HG03175 (cell line): Measurements from ENCODE around the gene HADH.
"Not testable (repeated sequence)": the region's sequence is repeated elsewhere in the genome, so short reads cannot be mapped to it uniquely, and the experiment has no call there.

ENCODE experiments used
- ATAC-seq: cut with Tn5 transposase; IDR thresholded peaks from one replicate; pipeline ENCODE4 v1.9.1; 2021; ENCODE audit warnings: mild to moderate bottlenecking, moderate library complexity; ENCODE audit not compliant: unreplicated experiment

The HADH gene

DNA sequence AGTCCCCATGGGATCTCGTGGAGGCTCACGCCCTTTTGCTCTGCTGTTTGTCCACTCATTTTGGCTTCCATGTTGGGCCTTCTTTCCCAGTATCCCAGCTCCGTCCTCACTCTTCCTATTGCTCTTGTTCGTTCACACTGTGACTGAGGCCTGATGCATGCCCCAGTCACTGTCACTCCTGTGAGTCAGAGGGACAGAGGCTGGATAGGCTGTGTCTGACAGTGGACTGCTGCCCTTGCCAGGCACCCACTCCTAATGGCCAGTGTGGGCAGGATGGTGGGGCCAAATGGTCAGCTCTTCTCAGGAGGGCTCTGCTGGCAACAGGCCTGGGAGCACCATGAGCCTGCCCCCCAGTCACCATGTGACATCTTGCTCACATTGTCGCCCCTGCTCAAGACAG is 40.0 kb downstream of the HADH start:
- peak; percentile 3 for ATAC-seq

DNA sequence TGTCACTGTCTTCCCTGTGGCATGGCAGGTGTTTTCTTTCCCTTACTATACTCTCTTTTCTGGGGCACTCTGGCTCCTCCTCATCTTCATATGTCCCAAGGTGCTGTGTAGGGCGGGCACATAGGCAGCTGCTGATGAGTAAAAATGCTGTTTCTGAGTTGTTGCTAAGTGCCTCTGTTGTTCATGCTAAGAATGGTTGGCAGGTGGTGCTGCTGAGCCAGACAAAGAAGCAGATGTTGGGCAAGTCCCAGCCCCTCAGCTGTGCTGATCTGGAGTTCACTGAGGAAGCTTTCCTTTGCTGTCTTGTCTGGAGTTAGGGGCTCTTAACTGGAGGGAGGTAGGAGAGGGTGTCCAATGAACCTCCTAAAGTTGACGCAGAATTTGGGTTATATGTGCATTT is 40.6 kb downstream of the HADH start:
- ATAC-seq, result peak; percentile 96

DNA sequence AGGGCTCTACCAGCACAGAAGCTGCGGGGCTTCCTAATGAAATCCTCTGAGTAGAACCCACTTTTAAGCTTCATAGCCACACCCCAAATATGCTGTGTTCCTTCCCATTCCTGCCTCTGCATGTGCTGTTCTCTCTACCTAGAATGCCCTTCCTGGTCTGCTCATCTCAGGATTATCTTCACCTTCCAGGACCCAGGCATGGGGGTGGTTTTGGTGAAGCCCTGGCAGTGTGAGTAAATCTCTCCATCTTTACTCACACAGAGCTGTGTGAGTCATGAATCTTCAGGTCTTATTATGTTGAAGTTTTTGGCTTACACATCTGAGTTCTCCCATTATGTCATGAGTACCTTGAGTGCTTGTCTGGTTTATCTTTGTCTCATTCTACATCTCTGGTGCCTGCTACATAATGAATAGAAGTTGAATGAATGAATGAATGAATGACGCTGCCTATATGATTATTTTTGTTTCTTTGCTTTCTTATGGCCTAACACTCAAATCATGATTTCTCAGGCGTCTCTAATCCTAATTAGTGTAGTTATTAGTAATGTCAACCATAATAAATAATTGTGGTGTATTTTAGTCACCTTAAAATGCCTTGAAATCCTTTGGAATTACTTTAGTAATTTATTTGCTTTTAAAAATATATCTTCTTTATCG is 41.9 kb downstream of the HADH start:
- no peak for ATAC-seq

DNA sequence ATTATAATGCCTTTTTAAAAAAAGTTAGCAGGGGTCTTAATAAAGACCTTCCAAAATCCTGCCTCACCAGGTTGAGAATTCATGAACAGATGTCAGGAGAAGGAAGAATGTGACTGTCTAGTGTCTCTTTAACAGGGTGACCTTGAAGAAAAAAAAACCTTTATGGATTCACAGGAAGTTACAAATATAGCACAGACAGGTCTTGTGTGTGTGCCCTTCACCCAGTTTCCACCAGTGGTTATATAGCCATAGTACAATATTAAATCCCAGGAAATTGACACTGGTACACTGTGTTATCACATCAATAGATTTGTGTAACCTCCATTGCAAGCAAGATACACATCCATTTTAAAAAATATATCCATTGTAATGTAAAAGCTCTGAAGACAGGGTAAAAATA is 43.7 kb downstream of the HADH start:
- no peak for ATAC-seq

DNA sequence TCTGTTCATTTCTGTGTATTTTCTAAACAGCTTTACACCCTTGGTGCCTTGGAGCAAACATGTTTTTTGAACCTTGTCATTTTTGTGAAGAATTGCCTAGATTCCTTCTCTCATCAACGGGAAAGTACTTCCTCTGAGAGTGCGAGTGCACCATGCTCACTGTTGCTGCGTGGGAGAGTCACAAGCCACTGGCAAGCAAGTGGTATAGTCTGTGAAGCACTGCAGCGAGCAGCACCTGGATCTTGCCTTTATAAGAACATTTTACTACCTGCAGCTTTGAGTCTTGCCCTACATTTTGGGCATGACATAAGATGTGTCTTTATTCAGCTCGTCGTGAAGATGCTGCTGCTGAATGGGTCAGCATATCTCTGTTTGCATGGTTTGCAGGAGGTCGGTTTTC is 44.9 kb downstream of the HADH start:
- ATAC-seq, result no peak

DNA sequence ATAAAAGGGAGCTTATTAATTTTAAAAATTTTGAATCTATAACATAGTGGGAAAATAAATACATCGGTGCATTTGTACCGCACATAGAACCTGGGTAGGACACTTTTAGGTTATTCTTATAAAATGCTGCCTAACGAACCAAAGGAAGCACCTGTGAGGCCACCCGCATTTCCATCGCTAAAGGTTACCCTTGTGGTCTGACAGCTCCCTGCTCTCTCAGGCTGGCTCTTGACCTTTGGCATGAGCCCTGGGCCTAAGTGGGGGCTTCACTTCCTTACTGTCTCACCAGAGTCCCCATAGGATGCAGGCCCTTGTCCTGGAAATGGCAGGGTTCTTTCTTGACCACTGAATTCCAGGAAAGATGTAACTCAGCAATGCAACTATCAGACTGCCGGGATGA is 46.0 kb downstream of the HADH start:
- no peak for ATAC-seq

DNA sequence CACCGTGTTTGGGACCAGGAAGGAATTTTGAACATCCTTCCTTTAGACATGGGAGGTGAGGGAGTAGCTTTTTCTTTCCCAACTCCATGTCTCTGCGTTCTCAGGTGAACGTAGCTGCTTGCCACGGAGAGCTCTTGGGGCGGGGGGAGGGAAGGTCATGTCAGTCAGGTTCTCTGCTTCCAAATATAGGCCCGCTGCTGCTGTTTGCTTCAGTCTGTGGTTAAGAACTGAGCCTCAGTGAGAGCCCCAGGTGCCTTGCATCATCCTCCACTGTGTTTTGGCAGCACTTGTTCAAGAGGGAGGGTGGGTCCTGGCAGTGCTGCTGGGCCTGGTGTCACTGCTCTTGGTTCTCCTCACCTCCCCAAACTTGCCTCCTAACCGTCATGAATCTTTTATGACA is 46.5 kb downstream of the HADH start:
- peak; percentile 70 for ATAC-seq

DNA sequence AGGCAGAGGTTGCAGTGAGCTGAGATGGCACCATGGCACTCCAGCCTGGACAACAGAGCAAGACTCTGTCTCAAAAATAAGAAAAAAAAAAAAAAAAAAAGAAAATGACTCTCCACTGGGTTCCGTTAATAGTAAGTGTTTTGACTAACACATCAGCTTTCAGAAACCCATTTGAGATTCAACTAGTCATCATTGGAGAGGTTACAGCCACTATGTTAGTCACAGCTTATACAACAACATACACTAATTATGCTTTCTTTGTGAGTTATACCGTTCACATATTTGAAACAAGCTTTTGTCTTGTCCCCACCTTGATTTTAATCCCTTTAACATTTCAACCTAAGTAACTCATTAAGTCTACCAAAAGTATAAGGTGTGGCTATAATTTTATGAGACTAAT is 48.2 kb downstream of the HADH start:
- no peak for ATAC-seq

DNA sequence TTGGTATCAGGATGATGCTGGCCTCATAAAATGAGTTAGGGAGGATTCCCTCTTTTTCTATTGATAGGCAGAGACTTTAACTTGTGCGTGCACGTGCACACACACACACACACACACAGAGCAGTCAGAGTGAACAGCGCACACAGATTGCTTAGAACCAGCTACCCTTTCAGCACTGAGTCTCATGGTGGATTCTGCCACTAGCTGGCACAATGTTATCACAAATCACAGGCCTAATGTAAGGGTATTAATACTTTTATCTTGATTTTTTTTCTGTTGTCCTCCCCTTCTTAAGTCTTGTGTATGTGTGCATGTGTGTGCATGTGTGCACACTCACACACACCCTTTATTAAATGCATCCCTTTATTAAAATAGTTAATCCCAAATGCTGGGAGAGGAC is 53.2 kb downstream of the HADH start:
- no peak for ATAC-seq

DNA sequence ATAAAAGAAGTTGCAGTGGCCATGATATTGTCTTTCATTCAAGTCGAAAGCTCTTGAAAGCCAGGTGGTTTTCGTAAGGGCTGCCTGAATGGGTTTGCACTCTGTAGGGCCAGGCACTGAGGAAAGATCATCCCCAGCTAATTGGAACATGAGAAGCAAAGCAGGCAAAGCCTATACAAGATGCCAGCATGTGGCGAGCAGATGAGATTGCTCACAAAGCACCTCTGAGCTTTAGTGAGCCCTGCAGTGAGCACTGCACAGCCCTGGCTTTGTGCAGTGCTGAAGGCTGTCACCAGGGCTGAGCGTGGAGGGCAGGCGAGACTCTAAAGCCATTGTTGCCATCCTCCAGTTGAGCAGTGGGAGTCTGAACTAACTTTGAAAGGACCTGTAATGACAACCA is 53.8 kb downstream of the HADH start:
- ATAC-seq, result no peak

DNA sequence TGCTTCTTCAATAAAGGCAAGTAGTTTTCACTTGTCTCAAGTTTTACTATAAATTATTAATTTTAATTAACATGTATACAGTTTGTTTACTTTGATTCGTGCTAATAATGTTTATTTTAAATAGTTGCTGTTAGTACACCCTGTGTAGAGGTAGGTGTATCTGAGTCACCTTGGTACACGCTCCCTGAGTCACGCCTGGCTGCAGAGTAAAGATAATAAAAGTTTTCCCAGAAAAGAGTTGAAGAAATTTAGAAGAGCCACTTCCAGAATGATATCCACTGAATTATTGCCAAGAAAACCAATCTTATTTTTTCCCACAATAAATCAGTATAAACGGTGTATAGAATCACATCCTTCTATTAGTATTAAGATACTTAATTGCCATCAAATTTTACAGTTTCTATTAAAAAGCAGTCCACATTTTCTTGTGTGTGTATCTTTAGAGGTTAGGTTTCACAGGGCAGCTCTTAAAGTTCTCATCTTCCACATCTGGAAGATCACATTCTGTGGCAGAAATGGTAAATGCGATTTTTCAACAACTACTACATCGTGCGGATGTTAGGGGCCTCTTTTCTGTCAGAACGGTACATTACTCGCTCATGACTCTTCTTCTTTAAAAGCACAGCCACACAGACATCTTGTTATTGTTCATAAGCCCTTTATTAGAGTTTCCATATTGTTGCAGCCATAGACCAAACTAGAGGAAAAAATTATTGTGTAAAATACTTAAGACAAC is 55.4 kb downstream of the HADH start:
- ATAC-seq, result no peak

DNA sequence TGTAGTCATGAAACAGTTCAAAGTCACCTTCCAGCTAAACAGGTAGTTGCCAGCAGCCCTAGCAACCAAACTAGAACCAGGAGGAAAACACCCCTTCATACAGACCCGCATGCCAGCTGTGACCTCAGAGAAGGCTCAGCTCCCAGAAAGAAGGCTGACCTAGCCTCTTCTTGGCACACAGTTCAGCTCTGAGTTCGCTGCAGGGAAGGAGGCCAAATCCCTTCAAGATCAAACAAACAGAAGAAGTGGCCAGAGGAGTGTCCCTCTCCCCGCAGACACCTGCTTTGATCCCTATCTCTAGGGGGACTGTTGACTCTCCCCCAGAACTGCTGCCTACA is 56.0 kb downstream of the HADH start:
- no peak for ATAC-seq

DNA sequence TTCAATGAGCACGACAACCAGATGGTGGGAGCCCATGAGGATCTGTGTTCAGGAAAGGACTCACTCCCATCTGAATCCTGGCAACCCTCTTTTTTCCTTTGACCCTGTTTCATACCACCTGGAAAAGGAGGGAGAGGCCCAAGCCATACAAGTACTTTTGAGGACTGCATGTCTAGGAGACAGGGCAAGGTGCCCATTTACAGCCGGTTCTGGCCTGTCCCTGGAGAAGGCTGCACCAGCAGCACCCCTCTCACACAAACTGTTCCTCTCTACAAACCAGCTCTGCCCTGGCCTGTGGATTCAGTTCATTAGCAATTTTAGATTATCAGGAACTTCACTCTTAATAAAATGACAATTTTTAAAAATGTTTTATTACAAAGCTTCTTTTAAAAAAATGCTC is 57.5 kb downstream of the HADH start:
- no peak for ATAC-seq

DNA sequence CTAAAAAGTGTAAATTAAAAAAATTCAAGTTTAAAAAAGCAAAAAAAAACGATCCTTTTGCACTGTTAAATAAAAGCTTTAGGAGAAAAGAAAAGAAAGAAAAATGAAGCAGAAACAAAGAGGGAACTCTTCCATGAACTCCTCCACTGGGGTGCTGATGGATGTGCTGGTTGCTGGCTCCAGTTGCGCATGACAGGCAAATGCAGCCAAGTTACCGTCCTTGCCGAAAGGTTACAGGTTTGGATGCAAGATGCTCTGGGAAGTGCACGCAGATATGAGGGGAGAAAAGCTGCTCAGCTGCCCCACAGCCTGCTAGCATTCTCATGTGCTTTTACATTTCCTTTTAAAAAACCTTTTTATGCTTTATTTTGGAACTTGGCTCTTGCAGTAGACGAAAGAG is 58.5 kb downstream of the HADH start:
- ATAC-seq, result no peak

DNA sequence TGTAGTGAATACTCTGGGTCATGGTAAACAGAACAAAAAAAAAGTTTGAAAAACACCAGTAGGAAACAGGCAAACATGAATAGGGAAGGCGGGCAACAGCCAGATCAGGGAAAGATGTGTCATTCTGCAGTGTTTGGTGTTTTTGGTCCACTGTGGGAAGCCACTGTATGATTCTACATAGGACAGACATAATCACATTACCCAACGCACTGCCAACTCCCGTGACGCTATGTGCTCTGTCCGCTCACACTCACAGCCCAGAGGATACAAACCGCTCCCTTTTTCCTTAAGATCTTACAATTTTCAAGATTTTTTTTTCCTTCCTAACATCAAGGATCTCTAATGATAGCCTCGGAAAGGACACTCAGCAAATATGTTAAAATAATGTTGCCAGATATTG is 59.3 kb downstream of the HADH start:
- ATAC-seq, result no peak

DNA sequence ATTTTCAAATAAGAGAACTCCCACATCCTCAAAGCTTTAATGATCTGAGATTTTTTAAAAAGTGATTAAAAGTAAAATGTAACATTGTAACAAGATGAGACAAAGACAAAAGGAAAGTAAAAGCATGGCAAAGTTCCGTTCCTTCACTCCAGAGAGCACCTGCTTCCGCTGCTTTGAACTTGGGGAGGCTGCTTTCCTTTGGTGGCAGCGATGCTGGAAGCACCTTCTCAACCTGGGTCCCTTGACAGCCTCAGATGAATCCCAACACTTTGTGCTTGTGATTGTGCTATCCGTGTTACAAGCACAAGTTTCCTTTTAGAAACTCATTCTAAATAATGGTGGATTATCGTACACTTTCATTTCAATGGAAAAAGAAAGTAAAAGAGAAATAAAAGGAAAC is 59.7 kb downstream of the HADH start:
- no peak for ATAC-seq

DNA sequence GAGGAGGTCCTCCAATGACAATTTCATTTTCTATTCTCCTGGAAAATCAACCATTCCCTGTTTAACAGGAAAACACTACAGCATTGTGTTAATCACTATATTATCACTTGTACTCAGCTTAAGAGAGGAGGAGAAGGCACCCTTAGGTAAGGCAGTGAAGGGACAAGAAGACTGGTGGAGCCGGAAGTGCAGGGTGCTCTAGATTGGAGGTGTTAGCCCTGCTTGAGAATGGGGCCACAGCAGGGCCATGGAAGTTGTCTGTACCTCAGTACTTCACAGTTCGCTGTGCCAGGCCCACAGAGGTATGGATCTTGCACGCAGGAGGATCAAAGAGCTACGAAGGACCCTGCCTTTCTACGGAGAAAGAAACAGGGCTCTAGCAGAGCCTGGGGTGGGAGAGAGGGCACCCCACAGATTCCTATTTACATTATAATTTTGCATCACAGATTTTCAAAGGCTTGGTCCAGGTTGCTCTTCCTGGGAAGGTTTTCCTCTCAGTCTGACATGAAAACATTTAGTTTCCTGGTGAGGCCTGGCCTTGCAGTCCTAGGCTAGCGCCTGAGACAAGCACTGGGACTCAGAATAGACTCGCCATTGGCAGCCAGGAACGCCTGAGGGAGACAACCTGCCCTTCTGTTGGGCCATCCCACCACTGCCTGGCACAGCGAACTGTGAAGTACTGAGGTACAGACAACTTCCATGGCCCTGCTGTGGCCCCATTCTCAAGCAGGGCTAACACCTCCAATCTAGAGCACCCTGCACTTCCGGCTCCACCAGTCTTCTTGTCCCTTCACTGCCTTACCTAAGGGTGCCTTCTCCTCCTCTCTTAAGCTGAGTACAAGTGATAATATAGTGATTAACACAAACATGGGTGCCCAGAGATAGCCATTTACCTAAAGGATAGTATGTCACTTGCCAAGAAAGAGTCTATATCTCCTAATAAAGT is 60.8 kb downstream of the HADH start:
- not testable (repeated sequence) for ATAC-seq

DNA sequence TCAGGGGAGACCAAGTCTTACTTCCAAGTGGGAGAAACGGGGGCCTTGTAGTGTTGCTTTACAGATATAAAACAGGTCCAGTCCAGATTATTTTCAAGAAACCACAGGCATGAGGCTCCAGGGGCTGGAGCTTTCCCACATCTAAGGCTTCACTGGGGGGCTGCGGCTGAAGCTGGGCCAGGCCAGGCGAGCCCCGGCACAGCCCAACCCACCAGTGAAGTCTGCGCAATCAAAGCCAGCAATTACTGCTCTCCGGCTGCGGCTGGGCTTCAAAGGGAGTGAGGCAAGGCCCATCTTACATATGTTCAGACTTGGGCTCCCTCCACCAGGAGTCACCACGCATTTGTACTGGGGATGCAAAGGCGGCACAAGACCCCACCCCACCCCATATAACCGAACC is 61.7 kb downstream of the HADH start:
- no peak for ATAC-seq

DNA sequence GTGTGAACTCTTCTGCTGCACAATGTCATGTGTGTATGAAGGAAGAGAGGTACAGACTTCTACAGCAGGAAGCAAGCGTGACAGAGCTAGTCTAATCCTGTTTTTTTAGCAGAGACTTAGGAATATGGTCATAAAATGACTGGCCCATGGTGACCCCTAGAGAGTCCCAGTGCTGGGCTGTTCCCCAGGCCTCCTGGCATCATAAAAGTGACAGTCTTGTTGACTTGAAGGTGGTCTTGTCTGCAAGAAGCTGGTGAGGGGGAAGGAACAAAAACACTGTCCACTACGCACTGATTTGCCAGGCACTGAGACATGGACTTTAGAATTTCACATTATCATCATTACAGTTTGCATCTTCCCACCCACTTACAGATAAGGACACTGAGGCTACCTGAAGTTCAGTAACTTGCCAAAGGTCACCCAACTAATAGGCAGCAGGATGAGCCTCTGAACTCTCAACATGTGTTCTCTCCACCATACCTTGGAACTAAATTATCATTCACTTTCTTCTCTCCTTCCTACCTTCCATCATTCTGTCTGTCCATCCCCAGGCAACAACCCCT is 63.0 kb downstream of the HADH start:
- peak; percentile 6 for ATAC-seq

DNA sequence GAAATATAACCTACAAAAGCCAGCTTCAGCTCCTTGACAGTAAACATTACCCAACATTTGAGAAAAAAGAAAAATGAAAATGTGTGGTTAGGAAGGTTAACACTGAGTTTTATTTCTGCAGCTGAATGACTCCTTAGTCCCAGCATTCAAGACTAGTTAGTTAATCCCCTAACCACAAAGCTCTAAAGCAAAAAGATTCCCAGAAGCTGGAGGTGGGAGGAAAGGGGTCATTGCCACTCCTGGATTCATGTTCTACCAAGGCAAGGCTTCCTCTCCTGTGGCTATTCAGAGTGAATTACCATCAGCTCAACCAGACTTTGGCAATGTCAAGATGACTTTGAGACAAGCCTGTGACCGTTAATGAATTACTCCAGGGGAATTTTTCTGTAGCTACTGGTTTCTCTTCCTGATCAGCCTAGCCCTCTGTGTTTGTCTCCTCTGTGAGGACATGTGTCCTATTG is 63.6 kb downstream of the HADH start:
- peak; percentile 90 for ATAC-seq

DNA sequence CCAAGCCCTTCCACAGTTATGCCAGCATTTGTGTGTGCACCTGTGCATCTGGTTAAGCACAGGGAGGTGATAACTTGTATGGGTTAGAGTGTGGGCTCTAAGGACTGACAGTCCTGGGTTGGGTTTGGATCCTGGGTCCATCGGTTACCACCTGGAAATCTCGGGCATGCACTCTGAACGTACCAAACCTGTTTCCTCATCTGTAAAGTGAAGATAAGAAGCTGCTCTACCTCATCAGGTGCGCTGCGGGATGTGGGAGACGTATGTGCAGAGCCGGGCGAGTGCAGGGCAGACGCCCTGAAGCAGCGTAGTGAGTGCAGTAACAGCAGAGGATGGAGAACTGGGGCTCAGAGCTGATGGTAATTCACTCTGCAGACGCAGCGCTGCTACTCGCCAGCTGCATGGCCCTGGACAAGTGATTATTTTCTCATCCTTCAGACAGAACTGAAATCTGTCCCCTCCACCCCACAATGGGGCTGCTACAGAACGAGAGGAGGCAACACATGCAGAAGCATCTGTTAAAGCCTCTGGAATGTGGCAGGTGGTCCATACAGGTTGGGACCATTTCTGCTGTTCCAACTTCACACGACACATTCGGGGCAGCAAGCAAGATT is 64.4 kb downstream of the HADH start:
- ATAC-seq, result no peak
